ENCODE measurements around the gene DLG5.

Gene DLG5

DNA sequence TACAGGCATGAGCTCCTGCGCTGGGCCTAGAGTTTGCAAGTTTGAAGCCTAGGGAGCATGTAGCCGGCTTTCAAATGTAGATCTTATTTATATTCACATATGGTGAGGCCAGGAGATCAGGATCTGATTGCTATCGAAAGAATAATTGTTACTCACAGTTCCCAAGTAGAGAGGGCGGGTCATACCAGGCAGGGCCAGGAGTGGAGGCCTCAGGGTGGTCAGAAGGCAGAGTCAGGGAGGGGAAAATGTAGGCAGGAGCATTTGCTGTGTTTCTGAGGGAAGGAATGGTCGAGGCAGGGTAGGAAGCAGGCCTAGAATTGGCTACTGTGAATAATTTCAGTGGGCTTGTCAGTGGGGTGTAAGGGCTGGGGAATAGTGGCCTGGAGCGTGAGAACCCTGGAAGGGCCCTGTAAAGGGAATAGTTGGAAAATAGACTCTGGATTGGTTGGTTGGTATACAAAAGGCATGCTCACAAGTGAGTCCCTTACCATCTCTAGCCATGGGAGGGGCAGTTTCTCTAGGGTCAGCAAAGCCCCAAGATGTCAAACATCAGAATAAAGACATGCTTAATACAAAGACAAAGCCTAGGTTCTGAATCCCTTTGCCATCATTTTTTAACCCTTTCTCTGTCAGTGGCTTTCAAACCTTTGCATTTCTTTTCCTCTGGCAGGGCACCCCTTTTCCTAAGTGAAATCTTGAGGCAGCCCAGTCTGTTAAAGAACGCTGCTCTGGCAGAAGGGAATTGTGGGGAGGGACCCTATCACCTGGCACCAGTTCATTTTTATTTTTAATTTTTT is 36.0 kb upstream of the DLG5 start:
- H2AK5ac ChIP-seq (ENCODE audit: low read length, severe bottlenecking) = no peak overlapping the region
- DNase-seq = no peak
- no peak overlapping the region for H3K4ac ChIP-seq (ENCODE audit: low read depth in 1 of 2, low read length in 2 of 2)
- H3K14ac ChIP-seq (ENCODE audit: low read length in 2 of 2) = no peak overlapping the region
- peaks cover 1% of the 10 kb centered on the region for H3K4me1 ChIP-seq (ENCODE audit: control insufficient read depth, insufficient read depth, low read depth, low read length)
- no peak overlapping the region for H3K9ac ChIP-seq (ENCODE audit: low read length)
- no peaks in the 10 kb centered on the region for H3K36me3 ChIP-seq (ENCODE audit: control insufficient read depth in 1 of 2, insufficient read depth in 2 of 2, low read depth in 1 of 2, low read length in 2 of 2)
- H3K9me3 ChIP-seq (ENCODE audit: control insufficient read depth, low read length) = peaks cover 10% of the 10 kb centered on the region
- WGBS = 83% methylated on average over 6 of the region's 7 CpGs
- H4K91ac ChIP-seq (ENCODE audit: low read length) = no peak overlapping the region
- H3K18ac ChIP-seq (ENCODE audit: low read depth in 1 of 2, low read length in 2 of 2) = peak overlapping the region in 1 of 2 experiments; percentile 25
- H2BK120ac ChIP-seq (ENCODE audit: low read depth, low read length) = no peak overlapping the region
- no peaks in the 10 kb centered on the region for H3K79me1 ChIP-seq (replicated peaks; ENCODE audit: low read length, poor library complexity, severe bottlenecking)
- H2AFZ ChIP-seq (ENCODE audit: low read depth, low read length) = no peak overlapping the region
- H2BK12ac ChIP-seq (ENCODE audit: low read length in 2 of 2) = no peak overlapping the region
- no peak overlapping the region for H3K23ac ChIP-seq (ENCODE audit: low read length in 2 of 2)
- H2BK15ac ChIP-seq (ENCODE audit: low read depth, poor library complexity, severe bottlenecking) = no peak overlapping the region
- H4K8ac ChIP-seq (ENCODE audit: low read length) = no peak overlapping the region
- no peak overlapping the region for H3K4me2 ChIP-seq (ENCODE audit: low read length, poor library complexity, severe bottlenecking)
- H3K27ac ChIP-seq (ENCODE audit: low read length, poor library complexity, severe bottlenecking) = no peak overlapping the region
- H2BK5ac ChIP-seq (ENCODE audit: low read depth, low read length, poor library complexity, severe bottlenecking) = no peak overlapping the region
- no peak overlapping the region for H3K4me3 ChIP-seq (ENCODE audit: insufficient read depth in 1 of 2, low read depth in 1 of 2, low read length in 2 of 2)
- no peaks in the 10 kb centered on the region for H3K27me3 ChIP-seq (ENCODE audit: control insufficient read depth in 1 of 2, insufficient read depth in 1 of 2, low read length in 2 of 2)

DNA sequence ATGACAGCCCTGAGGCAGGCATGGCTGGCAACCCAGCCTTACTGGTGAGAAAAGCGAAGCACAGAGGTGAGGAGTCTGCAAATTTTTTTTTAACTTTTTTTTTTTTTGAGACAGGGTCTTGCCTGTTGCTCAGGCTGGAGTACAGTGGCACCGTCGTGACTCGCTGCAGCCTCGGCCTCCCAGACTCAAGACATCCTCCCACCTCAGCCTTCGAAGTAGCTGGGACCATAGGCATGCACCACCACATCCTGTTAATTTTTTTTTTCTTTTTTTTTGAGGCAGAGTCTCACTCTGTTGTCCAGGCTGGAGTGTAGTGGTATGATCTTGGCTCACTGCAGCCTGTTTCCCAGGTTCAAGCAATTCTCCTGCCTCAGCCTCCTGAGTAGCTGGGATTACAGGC is 35.1 kb upstream of the DLG5 start:
- no peaks in the 10 kb centered on the region for H3K27me3 ChIP-seq (ENCODE audit: control insufficient read depth in 1 of 2, insufficient read depth in 1 of 2, low read length in 2 of 2)
- whole genome bisulfite sequencing = 90% methylated on average over 6 of the region's 6 CpGs
- peaks cover 10% of the 10 kb centered on the region for H3K9me3 ChIP-seq (ENCODE audit: control insufficient read depth, low read length)
- H3K27ac ChIP-seq (ENCODE audit: low read length, poor library complexity, severe bottlenecking) = no peak overlapping the region
- no peak overlapping the region for H4K91ac ChIP-seq (ENCODE audit: low read length)
- no peaks in the 10 kb centered on the region for H3K4me1 ChIP-seq (ENCODE audit: control insufficient read depth, insufficient read depth, low read depth, low read length)
- DNase-seq = no peak
- no peak overlapping the region for H2BK120ac ChIP-seq (ENCODE audit: low read depth, low read length)
- no peak overlapping the region for H2BK5ac ChIP-seq (ENCODE audit: low read depth, low read length, poor library complexity, severe bottlenecking)
- H3K4me2 ChIP-seq (ENCODE audit: low read length, poor library complexity, severe bottlenecking) = no peak overlapping the region
- no peak overlapping the region for H3K4me3 ChIP-seq (ENCODE audit: insufficient read depth in 1 of 2, low read depth in 1 of 2, low read length in 2 of 2)
- no peak overlapping the region for H2BK15ac ChIP-seq (ENCODE audit: low read depth, poor library complexity, severe bottlenecking)
- no peak overlapping the region for H2BK12ac ChIP-seq (ENCODE audit: low read length in 2 of 2)
- no peak overlapping the region for H4K8ac ChIP-seq (ENCODE audit: low read length)
- no peaks in the 10 kb centered on the region for H3K36me3 ChIP-seq (ENCODE audit: control insufficient read depth in 1 of 2, insufficient read depth in 2 of 2, low read depth in 1 of 2, low read length in 2 of 2)
- H3K14ac ChIP-seq (ENCODE audit: low read length in 2 of 2) = no peak overlapping the region
- H2AK5ac ChIP-seq (ENCODE audit: low read length, severe bottlenecking) = no peak overlapping the region
- no peaks in the 10 kb centered on the region for H3K79me1 ChIP-seq (replicated peaks; ENCODE audit: low read length, poor library complexity, severe bottlenecking)
- H3K23ac ChIP-seq (ENCODE audit: low read length in 2 of 2) = no peak overlapping the region
- no peak overlapping the region for H3K9ac ChIP-seq (ENCODE audit: low read length)
- no peak overlapping the region for H3K18ac ChIP-seq (ENCODE audit: low read depth in 1 of 2, low read length in 2 of 2)
- H2AFZ ChIP-seq (ENCODE audit: low read depth, low read length) = no peak overlapping the region
- no peak overlapping the region for H3K4ac ChIP-seq (ENCODE audit: low read depth in 1 of 2, low read length in 2 of 2)

DNA sequence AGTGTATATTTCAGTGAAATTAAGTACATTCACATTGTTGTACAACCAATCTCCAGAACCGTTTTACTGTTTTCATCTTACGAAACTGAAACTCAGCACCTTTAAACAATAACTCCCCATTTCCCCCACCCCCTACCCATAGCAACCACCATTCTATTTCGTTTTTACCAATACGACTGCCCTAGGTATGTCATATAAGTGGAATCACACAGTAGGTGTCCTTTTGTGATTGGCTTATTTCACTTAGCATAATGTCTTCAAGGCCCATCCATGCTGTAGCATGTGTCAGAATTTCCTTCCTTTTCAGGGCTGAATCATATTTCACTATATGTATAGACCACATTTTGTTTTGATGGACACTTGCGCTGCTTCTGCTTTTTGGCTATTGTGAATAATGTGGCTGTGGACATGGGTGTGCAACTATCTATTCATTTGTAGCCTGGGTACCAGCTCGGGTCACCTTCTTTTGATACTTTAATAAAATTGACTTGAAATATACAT is 34.3 kb upstream of the DLG5 start:
- Histone ChIP-seq H3K18ac (ENCODE audit: low read depth in 1 of 2, low read length in 2 of 2) (no peak overlapping the region), H3K27ac (ENCODE audit: low read length, poor library complexity, severe bottlenecking) (no peak overlapping the region), H2BK15ac (ENCODE audit: low read depth, poor library complexity, severe bottlenecking) (no peak overlapping the region), H3K4me1 (ENCODE audit: control insufficient read depth, insufficient read depth, low read depth, low read length) (no peaks in the 10 kb centered on the region), H2AK5ac (ENCODE audit: low read length, severe bottlenecking) (no peak overlapping the region), H4K8ac (ENCODE audit: low read length) (no peak overlapping the region), H3K9ac (ENCODE audit: low read length) (no peak overlapping the region), H3K79me1 (replicated peaks; ENCODE audit: low read length, poor library complexity, severe bottlenecking) (no peaks in the 10 kb centered on the region), H3K4me2 (ENCODE audit: low read length, poor library complexity, severe bottlenecking) (no peak overlapping the region), H3K4me3 (ENCODE audit: insufficient read depth in 1 of 2, low read depth in 1 of 2, low read length in 2 of 2) (no peak overlapping the region), H3K4ac (ENCODE audit: low read depth in 1 of 2, low read length in 2 of 2) (no peak overlapping the region), H4K91ac (ENCODE audit: low read length) (no peak overlapping the region), H2BK120ac (ENCODE audit: low read depth, low read length) (no peak overlapping the region), H3K9me3 (ENCODE audit: control insufficient read depth, low read length) (peaks cover 10% of the 10 kb centered on the region), H3K27me3 (ENCODE audit: control insufficient read depth in 1 of 2, insufficient read depth in 1 of 2, low read length in 2 of 2) (no peaks in the 10 kb centered on the region), H2BK12ac (ENCODE audit: low read length in 2 of 2) (no peak overlapping the region), H2BK5ac (ENCODE audit: low read depth, low read length, poor library complexity, severe bottlenecking) (no peak overlapping the region), H2AFZ (ENCODE audit: low read depth, low read length) (no peak overlapping the region), H3K23ac (ENCODE audit: low read length in 2 of 2) (no peak overlapping the region), H3K36me3 (ENCODE audit: control insufficient read depth in 1 of 2, insufficient read depth in 2 of 2, low read depth in 1 of 2, low read length in 2 of 2) (no peaks in the 10 kb centered on the region), H3K14ac (ENCODE audit: low read length in 2 of 2) (no peak overlapping the region)
- DNase-seq = no peak
- 94% methylated on average over 4 of the region's 6 CpGs for WGBS

DNA sequence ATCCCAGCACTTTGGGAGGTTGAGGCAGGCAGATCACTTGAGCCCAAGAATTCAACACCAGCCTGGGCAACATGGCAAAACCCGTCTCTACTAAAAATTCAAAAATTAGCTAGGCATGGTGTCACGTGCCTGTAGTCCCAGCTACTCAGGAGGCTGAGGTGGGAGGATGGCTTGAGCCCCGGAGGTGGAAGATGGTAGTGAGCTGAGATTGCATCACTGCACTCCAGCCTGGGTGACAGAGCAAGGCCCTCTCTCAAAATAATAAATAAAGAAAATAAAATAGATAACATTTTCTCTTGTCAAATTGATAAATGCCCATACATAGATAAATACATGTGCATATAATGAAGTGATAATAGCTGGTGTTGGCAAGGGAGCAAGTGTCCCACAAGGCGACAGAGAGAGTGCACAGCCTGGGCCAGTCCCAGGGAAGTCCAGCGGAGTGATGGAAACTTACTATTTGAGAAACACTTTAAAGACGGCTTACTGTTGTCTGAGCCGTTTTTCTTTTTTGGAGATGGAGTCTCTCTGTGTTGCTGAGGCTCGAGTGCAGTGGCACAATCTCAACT is 33.4 kb upstream of the DLG5 start:
- no peak overlapping the region for H3K23ac ChIP-seq (ENCODE audit: low read length in 2 of 2)
- H2BK120ac ChIP-seq (ENCODE audit: low read depth, low read length) = no peak overlapping the region
- H3K4ac ChIP-seq (ENCODE audit: low read depth in 1 of 2, low read length in 2 of 2) = no peak overlapping the region
- no peak overlapping the region for H3K18ac ChIP-seq (ENCODE audit: low read depth in 1 of 2, low read length in 2 of 2)
- peaks cover 10% of the 10 kb centered on the region for H3K9me3 ChIP-seq (ENCODE audit: control insufficient read depth, low read length)
- no peak overlapping the region for H2AK5ac ChIP-seq (ENCODE audit: low read length, severe bottlenecking)
- no peak for DNase-seq
- no peaks in the 10 kb centered on the region for H3K36me3 ChIP-seq (ENCODE audit: control insufficient read depth in 1 of 2, insufficient read depth in 2 of 2, low read depth in 1 of 2, low read length in 2 of 2)
- no peak overlapping the region for H4K91ac ChIP-seq (ENCODE audit: low read length)
- H3K27ac ChIP-seq (ENCODE audit: low read length, poor library complexity, severe bottlenecking) = no peak overlapping the region
- H3K14ac ChIP-seq (ENCODE audit: low read length in 2 of 2) = no peak overlapping the region
- no peaks in the 10 kb centered on the region for H3K4me1 ChIP-seq (ENCODE audit: control insufficient read depth, insufficient read depth, low read depth, low read length)
- H4K8ac ChIP-seq (ENCODE audit: low read length) = no peak overlapping the region
- H3K4me3 ChIP-seq (ENCODE audit: insufficient read depth in 1 of 2, low read depth in 1 of 2, low read length in 2 of 2) = no peak overlapping the region
- no peak overlapping the region for H2AFZ ChIP-seq (ENCODE audit: low read depth, low read length)
- no peak overlapping the region for H2BK12ac ChIP-seq (ENCODE audit: low read length in 2 of 2)
- WGBS = 86% methylated on average over 8 of the region's 8 CpGs
- H3K27me3 ChIP-seq (ENCODE audit: control insufficient read depth in 1 of 2, insufficient read depth in 1 of 2, low read length in 2 of 2) = no peaks in the 10 kb centered on the region
- H3K9ac ChIP-seq (ENCODE audit: low read length) = no peak overlapping the region
- no peak overlapping the region for H2BK5ac ChIP-seq (ENCODE audit: low read depth, low read length, poor library complexity, severe bottlenecking)
- H3K79me1 ChIP-seq (replicated peaks; ENCODE audit: low read length, poor library complexity, severe bottlenecking) = no peaks in the 10 kb centered on the region
- H2BK15ac ChIP-seq (ENCODE audit: low read depth, poor library complexity, severe bottlenecking) = no peak overlapping the region
- H3K4me2 ChIP-seq (ENCODE audit: low read length, poor library complexity, severe bottlenecking) = no peak overlapping the region
